Measurements from ENCODE around the gene PTTG2. TPM values are rescaled to one million over a fixed set of nuclear protein-coding genes. Genes with fewer than 3 reads are reported as not detected.

The PTTG2 gene
- total and polyA plus RNA-seq, 2 of the 4 experiments (the other 2 are of a cell fraction) = not detected

GRCh38 chr4:37938208-37938607 lies 22.0 kb upstream of the PTTG2 start:
- Histone ChIP-seq H4K5ac (ENCODE audit: low read depth, low read length) (no peak overlapping the region), H3K27me3 (ENCODE audit: control insufficient read depth, insufficient read depth, low read length) (peaks cover 38% of the 10 kb centered on the region), H3K9ac (ENCODE audit: low read depth, low read length) (no peak overlapping the region), H4K20me1 (ENCODE audit: insufficient read depth, low read length) (no peaks in the 10 kb centered on the region), H3K4me3 (ENCODE audit: insufficient read depth, low read depth, low read length) (no peak overlapping the region), H4K8ac (ENCODE audit: low read depth in 2 of 2, low read length in 2 of 2) (no peak overlapping the region), H3K18ac (ENCODE audit: low read depth, low read length) (no peak overlapping the region), H3K14ac (replicated peaks; ENCODE audit: low read depth, low read length) (no peak overlapping the region), H3K4me2 (ENCODE audit: low read depth, low read length) (no peak overlapping the region), H3K9me3 (ENCODE audit: control insufficient read depth, insufficient read depth, low read length) (no peaks in the 10 kb centered on the region), H2BK120ac (ENCODE audit: low read depth, low read length) (no peak overlapping the region), H3K27ac (ENCODE audit: insufficient read depth, low read length) (no peak overlapping the region), H4K91ac (ENCODE audit: insufficient read depth, low read depth, low read length) (no peak overlapping the region), H3K4me1 (ENCODE audit: control insufficient read depth, insufficient read depth, low read length) (no peaks in the 10 kb centered on the region), H3K9me1 (ENCODE audit: insufficient read depth, low read length) (no peaks in the 10 kb centered on the region), H2BK20ac (ENCODE audit: low read depth, low read length) (no peak overlapping the region), H2AK9ac (replicated peaks; ENCODE audit: low read depth, low read length, poor library complexity) (no peak overlapping the region), H3K23ac (ENCODE audit: low read depth, low read length) (no peak overlapping the region), H3K36me3 (ENCODE audit: control insufficient read depth, insufficient read depth, low read length) (no peaks in the 10 kb centered on the region), H2BK5ac (ENCODE audit: low read depth, low read length, poor library complexity, severe bottlenecking) (no peak overlapping the region), H2BK15ac (ENCODE audit: low read depth, low read length) (no peak overlapping the region), H2AK5ac (ENCODE audit: low read depth, low read length) (no peak overlapping the region), H3K56ac (ENCODE audit: extremely low read depth, insufficient read depth, low read length) (no peak overlapping the region), H3K4ac (ENCODE audit: low read depth, low read length) (no peak overlapping the region), H3K79me1 (ENCODE audit: low read depth in 1 of 2, low read length in 2 of 2) (no peaks in the 10 kb centered on the region), H2AFZ (replicated peaks; ENCODE audit: low read length, poor library complexity) (no peak overlapping the region)
- POLR2A ChIA-PET (ENCODE audit: unreplicated experiment) = no interaction called here
- dilution Hi-C loops (cut with HindIII; ENCODE audit: low sequenced_read_pairs, unreplicated experiment) (no loop called here), in situ Hi-C loops (cut with MboI; ENCODE audit: low sequenced_read_pairs) (no loop called here), intact Hi-C loops (cut with micrococcal nuclease) (no loop called here)
- no TSS peak for BruUV-seq (replicated peaks)
- WGBS, 2 experiments (ENCODE audit: extremely low coverage in 2 of 2, insufficient read length in 1 of 2) = no CpG with 5 or more reads among the region's 3 CpGs
- TF ChIP-seq RFX5 (IDR thresholded peaks at IDR 0.05; ENCODE audit: low read depth, low read length) (no peak), MAFK (IDR thresholded peaks at IDR 0.05; ENCODE audit: low read depth, low read length) (no peak), FOS (IDR thresholded peaks at IDR 0.05; ENCODE audit: low read depth, low read length) (no peak), USF2 (IDR thresholded peaks at IDR 0.05; ENCODE audit: low read depth, low read length) (no peak), BHLHE40 (IDR thresholded peaks at IDR 0.05; ENCODE audit: low read depth, low read length) (no peak), CTCF (conservative IDR thresholded peaks at IDR 0.05; ENCODE audit: low read depth, low read length) (no peak), RCOR1 (IDR thresholded peaks at IDR 0.05; ENCODE audit: insufficient replicate concordance, low read length) (no peak), MXI1 (IDR thresholded peaks at IDR 0.05; ENCODE audit: borderline replicate concordance, low read depth, low read length) (no peak), RAD21 (IDR thresholded peaks at IDR 0.05; ENCODE audit: low read length) (no peak), CEBPB (IDR thresholded peaks at IDR 0.05; ENCODE audit: low read depth, low read length) (no peak), ELK1 (IDR thresholded peaks at IDR 0.05; ENCODE audit: borderline replicate concordance, low read depth, low read length) (no peak), POLR2A (IDR thresholded peaks at IDR 0.05; ENCODE audit: low read depth, low read length) (no peak), NFE2L2 (IDR thresholded peaks at IDR 0.05; ENCODE audit: low read depth, low read length) (no peak), SMC3 (IDR thresholded peaks at IDR 0.05; ENCODE audit: low read depth, low read length) (no peak), MAZ (IDR thresholded peaks at IDR 0.05; ENCODE audit: borderline replicate concordance, low read depth, low read length) (no peak), CHD1 (IDR thresholded peaks at IDR 0.05; ENCODE audit: low read depth, low read length) (no peak)
- no peak for DNase-seq
- no peak for ATAC-seq (ENCODE audit: low read depth)
- CTCF ChIA-PET = no interaction called here
